Upper lobe of right lung (tissue), 1 donor: ENCODE measurements around the gene BLOC1S1. TPM values are rescaled to one million over a fixed set of nuclear protein-coding genes. Genes with fewer than 3 reads are reported as not detected.

Experiments
- ATAC-seq: fragments of 200-7000 bp; cut with Tn5 transposase; one replicate; pipeline ENCODE4 v1.9.1; 2020; ENCODE audit warnings: mild to moderate bottlenecking, moderate library complexity
- DNase-seq: peaks from one replicate; pipeline ENCODE4 v3.0.0-alpha.2; 2020
- H3K27ac ChIP-seq: fragments of 200-600 bp; one replicate; pipeline ENCODE4 v1.8.0; 2022
- H3K27me3 ChIP-seq: fragments of 200-600 bp; one replicate; pipeline ENCODE4 v1.8.0; 2022; ENCODE audit warnings: mild to moderate bottlenecking
- H3K36me3 ChIP-seq: fragments of 200-600 bp; one replicate; pipeline ENCODE4 v1.8.0; 2022
- H3K4me1 ChIP-seq: fragments of 200-600 bp; one replicate; pipeline ENCODE4 v1.8.0; 2022
- H3K4me3 ChIP-seq: fragments of 200-600 bp; one replicate; pipeline ENCODE4 v1.8.0; 2022; ENCODE audit warnings: mild to moderate bottlenecking
- H3K9me3 ChIP-seq: fragments of 200-600 bp; one replicate; pipeline ENCODE4 v1.8.0; 2022
- CTCF ChIP-seq: fragments of 200-600 bp; IDR thresholded peaks from one replicate; pipeline ENCODE4 v1.8.0; 2022; ENCODE audit warnings: antibody characterized with exemption
- intact Hi-C: fragments of 100-400 bp; cut with DNase I; formaldehyde crosslinking; loops from one replicate; pipeline ENCODE4 v1.11.0; 2022
- total RNA-seq: library from RNA; stranded (reverse); fragmentation: NEBNext Ultra II Directional; extraction: Animal tissue kit (Norgen Biotek cat#: 25700); gene quantifications from one replicate; pipeline ENCODE4 v1.2.1, GENCODE V29; 2021
- donor health status: DM: no; HTN: yes; CAD: no; lungs with severe emphysema.

BLOC1S1 gene
- total RNA-seq, 1 donor from 2014 or later: 129 TPM

- intact Hi-C loops: no loop called here
- ATAC-seq (no peak), DNase-seq (no peak)
- no peaks in the 10 kb centered on the region for H3K9me3 ChIP-seq
- no peaks in the 10 kb centered on the region for H3K36me3 ChIP-seq
- H3K27ac ChIP-seq: no peak overlapping the region
- H3K27me3 ChIP-seq: no peaks in the 10 kb centered on the region
- no peak overlapping the region for H3K4me3 ChIP-seq
- TF ChIP-seq CTCF: no peak
- H3K4me1 ChIP-seq: peaks cover 19% of the 10 kb centered on the region
These were observed 17.2 kb downstream of the BLOC1S1 start for GRCh38 chr12:55733021-55733555.

- H3K9me3 ChIP-seq: no peaks in the 10 kb centered on the region
- H3K4me3 ChIP-seq: no peak overlapping the region
- ATAC-seq: no peak
- H3K27ac ChIP-seq: no peak overlapping the region
- intact Hi-C loops: no loop called here
- peaks cover 22% of the 10 kb centered on the region for H3K4me1 ChIP-seq
- no peaks in the 10 kb centered on the region for H3K27me3 ChIP-seq
- H3K36me3 ChIP-seq: no peaks in the 10 kb centered on the region
- DNase-seq: no peak
- TF ChIP-seq CTCF: no peak
These were observed 18.0 kb downstream of the BLOC1S1 start for GRCh38 chr12:55733858-55734257.

- ATAC-seq (no peak), DNase-seq (no peak)
- TF ChIP-seq CTCF: no peak
- Histone ChIP-seq H3K4me3 (no peak overlapping the region), H3K4me1 (peaks cover 22% of the 10 kb centered on the region), H3K27ac (no peak overlapping the region), H3K9me3 (no peaks in the 10 kb centered on the region), H3K36me3 (no peaks in the 10 kb centered on the region), H3K27me3 (no peaks in the 10 kb centered on the region)
- intact Hi-C loops: no loop called here
These were observed 18.7 kb downstream of the BLOC1S1 start for GRCh38 chr12:55734595-55734994.

GRCh38 chr12:55736076-55736475 lies 20.2 kb downstream of the BLOC1S1 start:
- no peak overlapping the region for H3K27ac ChIP-seq
- no peaks in the 10 kb centered on the region for H3K36me3 ChIP-seq
- DNase-seq (no peak), ATAC-seq (no peak)
- intact Hi-C loops: no loop called here
- H3K9me3 ChIP-seq: no peaks in the 10 kb centered on the region
- H3K4me3 ChIP-seq: no peak overlapping the region
- no peak for TF ChIP-seq CTCF
- no peaks in the 10 kb centered on the region for H3K27me3 ChIP-seq
- H3K4me1 ChIP-seq: peaks cover 10% of the 10 kb centered on the region

GRCh38 chr12:55736780-55737580 lies 21.1 kb downstream of the BLOC1S1 start:
- DNase-seq: peak; percentile 89
- no peak overlapping the region for H3K27ac ChIP-seq
- no peaks in the 10 kb centered on the region for H3K9me3 ChIP-seq
- no peaks in the 10 kb centered on the region for H3K36me3 ChIP-seq
- H3K4me1 ChIP-seq: peaks cover 9% of the 10 kb centered on the region
- no peak overlapping the region for H3K4me3 ChIP-seq
- no peaks in the 10 kb centered on the region for H3K27me3 ChIP-seq
- peak; percentile 88 for ATAC-seq
- intact Hi-C loops: no loop called here
- TF ChIP-seq CTCF: peak; percentile 75
